ENCODE data around the gene CRYGN.

- TF ChIP-seq EZH2 (IDR thresholded peaks at IDR 0.05; ENCODE audit: insufficient read depth, poor library complexity, severe bottlenecking) (no peak), EZH2phosphoT487 (IDR thresholded peaks at IDR 0.05; ENCODE audit: insufficient read depth, low read depth) (no peak)
These were observed 60.3 kb downstream of the CRYGN start for GRCh38 chr7:151379534-151380198.

Measured in GM23248 (cell line).